HUDEP-2 (cell line): Measurements from ENCODE around the gene GHRHR.
A peak's percentile ranks its signal among the peaks of the same experiment; 100 is the strongest.

Experiments
- DNase-seq, 76 experiments: peaks; one replicate each; lab custom pipeline; 2025; ENCODE audit not compliant: unreplicated experiment in 76 of 76; lab: John Stamatoyannopoulos, UW

GHRHR gene

GRCh38 chr7:30963842-30964241 lies at the start of gene GHRHR:
GHRHR (plus strand) TSS chr7:30963953; CDS start chr7:30964069, 116 bp downstream.
- DNase-seq, result no peak

GRCh38 chr7:30914596-30914995 lies 49.2 kb upstream of the GHRHR start:
- peak in 8 of 76 experiments; percentile 32 to 65 (median 56) for DNase-seq

GRCh38 chr7:30915005-30915601 lies 48.6 kb upstream of the GHRHR start:
- peak; percentile 31 to 98 (median 86) for DNase-seq

GRCh38 chr7:30915751-30916150 lies 48.0 kb upstream of the GHRHR start:
- no peak for DNase-seq

GRCh38 chr7:30916255-30916654 lies 47.5 kb upstream of the GHRHR start:
- DNase-seq, result no peak

GRCh38 chr7:30916767-30917166 lies 47.0 kb upstream of the GHRHR start:
- no peak for DNase-seq

- DNase-seq, result no peak
Observed at GRCh38 chr7:30917216-30917893, 46.4 kb upstream of the GHRHR start.

GRCh38 chr7:30918676-30919075 lies 45.1 kb upstream of the GHRHR start:
- DNase-seq, result peak in 1 of 76 experiments; percentile 23

GRCh38 chr7:30920021-30920583 lies 43.7 kb upstream of the GHRHR start:
- DNase-seq, result peak in 2 of 76 experiments; percentile 24 to 41

GRCh38 chr7:30920584-30921539 lies 42.9 kb upstream of the GHRHR start:
- peak in 45 of 76 experiments; percentile 5 to 79 (median 36) for DNase-seq

- DNase-seq, result no peak
Observed at GRCh38 chr7:30921540-30922401, 42.0 kb upstream of the GHRHR start.

GRCh38 chr7:30922596-30922995 lies 41.2 kb upstream of the GHRHR start:
- DNase-seq, result no peak

- DNase-seq, result no peak
Observed at GRCh38 chr7:30923009-30923773, 40.6 kb upstream of the GHRHR start.

- no peak for DNase-seq
Observed at GRCh38 chr7:30923774-30924413, 39.9 kb upstream of the GHRHR start.

GRCh38 chr7:30924624-30925023 lies 39.1 kb upstream of the GHRHR start:
- DNase-seq, result no peak

- DNase-seq, result no peak
Observed at GRCh38 chr7:30925117-30925516, 38.6 kb upstream of the GHRHR start.

GRCh38 chr7:30925913-30926312 lies 37.8 kb upstream of the GHRHR start:
- no peak for DNase-seq

- DNase-seq, result peak in 75 of 76 experiments; percentile 40 to 94 (median 80)
Observed at GRCh38 chr7:30926313-30926712, 37.4 kb upstream of the GHRHR start.

- DNase-seq, result no peak
Observed at GRCh38 chr7:30927040-30927439, 36.7 kb upstream of the GHRHR start.
